Inflammatory macrophage (primary cell): ENCODE results near the gene GPR89B.
A peak's percentile ranks its signal among the peaks of the same experiment; 100 is the strongest.
"Not testable (repeated sequence)": the region's sequence is repeated elsewhere in the genome, so short reads cannot be mapped to it uniquely, and the experiment has no call there.

Experiments
- DNase-seq, 2 donors: peaks; one replicate each; pipeline ENCODE4 v3.0.0-alpha.2; 2020 to 2022

GPR89B gene

DNA sequence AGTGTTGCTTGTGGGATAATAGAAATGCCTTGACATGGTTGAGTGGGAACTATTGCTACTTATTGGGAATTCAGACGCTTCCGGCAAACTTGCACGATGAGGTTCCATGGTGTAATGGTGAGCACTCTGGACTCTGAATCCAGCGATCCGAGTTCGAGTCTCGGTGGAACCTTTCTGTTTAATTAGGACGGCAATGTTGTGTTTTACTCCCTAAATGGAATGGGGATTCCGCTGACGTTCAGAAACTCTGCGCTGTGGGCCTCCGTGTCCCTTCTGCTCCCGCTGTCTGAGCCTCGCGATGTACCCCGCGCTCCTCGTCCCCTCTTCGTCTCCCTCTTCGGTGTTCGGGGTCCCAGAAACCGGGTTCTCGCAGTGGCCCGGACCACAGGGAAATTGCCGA lies 104.5 kb downstream of the GPR89B start:
- DNase-seq: not testable (repeated sequence)

- not testable (repeated sequence) for DNase-seq
These were observed 104.9 kb downstream of the GPR89B start for GRCh38 chr1:148033147-148033546.

GRCh38 chr1:148037850-148038461 lies 109.7 kb downstream of the GPR89B start:
- not testable (repeated sequence) for DNase-seq

DNA sequence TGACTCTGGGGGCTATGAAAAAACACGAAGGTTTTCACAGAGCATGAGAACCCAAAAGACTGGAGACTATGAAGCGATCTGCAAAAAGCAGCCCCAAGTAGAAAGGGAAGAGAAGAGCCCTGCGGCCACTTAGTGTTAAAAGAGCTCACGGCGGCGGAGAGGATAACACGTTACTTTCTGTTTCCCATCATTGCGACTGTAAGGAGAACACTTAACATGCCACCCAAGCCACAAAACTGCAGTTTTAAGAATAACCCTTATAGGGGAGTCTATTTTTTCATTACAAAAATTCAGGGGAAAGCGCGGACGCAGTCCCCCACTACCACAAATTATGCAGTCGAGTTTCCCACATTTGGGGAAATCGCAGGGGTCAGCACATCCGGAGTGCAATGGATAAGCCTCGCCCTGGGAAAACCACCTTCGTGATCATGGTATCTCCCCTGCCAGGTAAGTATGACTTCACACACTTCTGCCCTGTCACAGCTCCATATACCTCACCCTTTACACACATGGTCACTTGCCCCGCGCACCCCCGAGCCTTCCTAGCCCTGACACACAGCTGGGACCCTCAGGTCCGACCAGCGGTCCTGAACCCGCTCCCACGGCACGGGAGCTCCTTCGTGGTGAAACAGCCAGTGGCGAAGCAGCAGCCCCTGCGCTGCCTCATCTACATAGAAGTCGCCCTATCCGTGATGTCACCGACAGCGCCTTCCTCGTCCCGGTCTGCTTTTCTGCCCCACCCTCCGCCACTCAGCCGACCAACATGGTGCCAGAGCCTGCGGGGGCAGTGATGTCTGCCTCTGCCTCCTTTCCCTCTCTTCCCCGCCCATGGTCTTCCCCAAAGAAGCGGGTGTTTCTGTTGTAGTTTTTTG lies 110.5 kb downstream of the GPR89B start:
- DNase-seq: peak; percentile 96 to 98
